IMR-90 (cell line): ENCODE results near the gene ATP2B2.

Source experiments
- BHLHE40 ChIP-seq: fragments of 150-350 bp; IDR thresholded peaks from 2 replicates; pipeline ENCODE4 v1.6.1; 2016; ENCODE audit warnings: mild to moderate bottlenecking, low read depth, low read length
- CEBPB ChIP-seq: IDR thresholded peaks from 2 replicates; pipeline ENCODE4 v1.6.1; 2012; ENCODE audit warnings: low read depth, low read length, improper control_type of control experiment
- FOS ChIP-seq: fragments of 150-350 bp; IDR thresholded peaks from 2 replicates; pipeline ENCODE4 v1.6.1; 2016; ENCODE audit warnings: low read depth, low read length
- MAFK ChIP-seq: IDR thresholded peaks from 2 replicates; pipeline ENCODE4 v1.6.1; 2012; ENCODE audit warnings: low read depth, low read length, improper control_type of control experiment
- MAZ ChIP-seq: IDR thresholded peaks from 2 replicates; pipeline ENCODE4 v1.6.1; 2012; ENCODE audit warnings: low read depth, mild to moderate bottlenecking, low read length, improper control_type of control experiment, moderate library complexity, borderline replicate concordance
- MXI1 ChIP-seq: IDR thresholded peaks from 2 replicates; pipeline ENCODE4 v1.6.1; 2012; ENCODE audit warnings: low read depth, mild to moderate bottlenecking, low read length, moderate library complexity, borderline replicate concordance
- POLR2A ChIP-seq: IDR thresholded peaks from 2 replicates; pipeline ENCODE4 v1.6.1; 2012; ENCODE audit warnings: mild to moderate bottlenecking, low read depth, low read length
- RAD21 ChIP-seq: IDR thresholded peaks from 2 replicates; pipeline ENCODE4 v1.6.1; 2012; ENCODE audit warnings: low read length, improper control_type of control experiment
- RCOR1 ChIP-seq: IDR thresholded peaks from 2 replicates; pipeline ENCODE4 v1.6.1; 2012; ENCODE audit warnings: mild to moderate bottlenecking, low read length, improper control_type of control experiment; ENCODE audit not compliant: insufficient replicate concordance
- RFX5 ChIP-seq: IDR thresholded peaks from 2 replicates; pipeline ENCODE4 v1.8.0; 2012; ENCODE audit warnings: low read depth, mild to moderate bottlenecking, low read length, moderate library complexity
- SMC3 ChIP-seq: fragments of 150-350 bp; IDR thresholded peaks from 2 replicates; pipeline ENCODE4 v1.6.1; 2016; ENCODE audit warnings: low read depth, mild to moderate bottlenecking, antibody characterized with exemption, low read length, moderate library complexity
- TF ChIP-seq, protein P1 (sequence below): conservative IDR thresholded peaks from 2 replicates; pipeline ENCODE4 v1.5.1; 2012; ENCODE audit warnings: mild to moderate bottlenecking, low read depth, low read length, improper control_type of control experiment
- TF ChIP-seq, protein P2 (sequence below): fragments of 150-350 bp; IDR thresholded peaks from 2 replicates; pipeline ENCODE4 v1.6.1; 2016; ENCODE audit warnings: low read depth, mild to moderate bottlenecking, low read length, moderate library complexity, borderline replicate concordance
- TF ChIP-seq, protein P3 (sequence below): fragments of 150-350 bp; IDR thresholded peaks from 2 replicates; pipeline ENCODE4 v1.6.1; 2017; ENCODE audit warnings: mild to moderate bottlenecking, antibody characterized with exemption, low read length, low read depth

DNA sequence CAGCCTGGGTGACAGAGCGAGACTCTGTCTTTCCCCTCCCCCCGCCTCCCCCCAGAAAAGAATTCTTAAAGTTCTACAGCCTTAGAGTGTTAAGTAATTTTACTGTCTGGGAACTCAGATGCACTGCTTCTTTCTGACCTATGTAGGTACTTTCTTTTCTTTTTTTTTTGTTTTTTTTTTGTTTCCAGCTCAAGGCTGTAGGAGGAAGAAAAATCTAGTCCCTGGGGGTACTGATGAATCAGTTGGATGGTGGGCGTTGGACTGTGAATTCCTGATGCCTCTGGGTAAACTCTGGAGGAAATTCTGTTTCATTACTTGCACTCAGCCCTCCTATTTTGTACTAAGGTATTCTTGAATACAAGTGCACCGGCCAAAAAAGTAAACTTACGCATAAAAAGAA lies 223.4 kb downstream of the ATP2B2 start:
- TF ChIP-seq, protein P1, sequence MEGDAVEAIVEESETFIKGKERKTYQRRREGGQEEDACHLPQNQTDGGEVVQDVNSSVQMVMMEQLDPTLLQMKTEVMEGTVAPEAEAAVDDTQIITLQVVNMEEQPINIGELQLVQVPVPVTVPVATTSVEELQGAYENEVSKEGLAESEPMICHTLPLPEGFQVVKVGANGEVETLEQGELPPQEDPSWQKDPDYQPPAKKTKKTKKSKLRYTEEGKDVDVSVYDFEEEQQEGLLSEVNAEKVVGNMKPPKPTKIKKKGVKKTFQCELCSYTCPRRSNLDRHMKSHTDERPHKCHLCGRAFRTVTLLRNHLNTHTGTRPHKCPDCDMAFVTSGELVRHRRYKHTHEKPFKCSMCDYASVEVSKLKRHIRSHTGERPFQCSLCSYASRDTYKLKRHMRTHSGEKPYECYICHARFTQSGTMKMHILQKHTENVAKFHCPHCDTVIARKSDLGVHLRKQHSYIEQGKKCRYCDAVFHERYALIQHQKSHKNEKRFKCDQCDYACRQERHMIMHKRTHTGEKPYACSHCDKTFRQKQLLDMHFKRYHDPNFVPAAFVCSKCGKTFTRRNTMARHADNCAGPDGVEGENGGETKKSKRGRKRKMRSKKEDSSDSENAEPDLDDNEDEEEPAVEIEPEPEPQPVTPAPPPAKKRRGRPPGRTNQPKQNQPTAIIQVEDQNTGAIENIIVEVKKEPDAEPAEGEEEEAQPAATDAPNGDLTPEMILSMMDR = no peak
- TF ChIP-seq, protein P2, sequence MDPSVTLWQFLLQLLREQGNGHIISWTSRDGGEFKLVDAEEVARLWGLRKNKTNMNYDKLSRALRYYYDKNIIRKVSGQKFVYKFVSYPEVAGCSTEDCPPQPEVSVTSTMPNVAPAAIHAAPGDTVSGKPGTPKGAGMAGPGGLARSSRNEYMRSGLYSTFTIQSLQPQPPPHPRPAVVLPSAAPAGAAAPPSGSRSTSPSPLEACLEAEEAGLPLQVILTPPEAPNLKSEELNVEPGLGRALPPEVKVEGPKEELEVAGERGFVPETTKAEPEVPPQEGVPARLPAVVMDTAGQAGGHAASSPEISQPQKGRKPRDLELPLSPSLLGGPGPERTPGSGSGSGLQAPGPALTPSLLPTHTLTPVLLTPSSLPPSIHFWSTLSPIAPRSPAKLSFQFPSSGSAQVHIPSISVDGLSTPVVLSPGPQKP = no peak
- TF ChIP-seq FOS (no peak), RFX5 (no peak), POLR2A (no peak), SMC3 (no peak), RAD21 (no peak), CEBPB (no peak), BHLHE40 (no peak), MAFK (no peak), MAZ (no peak), RCOR1 (no peak), MXI1 (no peak)
- TF ChIP-seq, protein P3, sequence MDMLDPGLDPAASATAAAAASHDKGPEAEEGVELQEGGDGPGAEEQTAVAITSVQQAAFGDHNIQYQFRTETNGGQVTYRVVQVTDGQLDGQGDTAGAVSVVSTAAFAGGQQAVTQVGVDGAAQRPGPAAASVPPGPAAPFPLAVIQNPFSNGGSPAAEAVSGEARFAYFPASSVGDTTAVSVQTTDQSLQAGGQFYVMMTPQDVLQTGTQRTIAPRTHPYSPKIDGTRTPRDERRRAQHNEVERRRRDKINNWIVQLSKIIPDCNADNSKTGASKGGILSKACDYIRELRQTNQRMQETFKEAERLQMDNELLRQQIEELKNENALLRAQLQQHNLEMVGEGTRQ = no peak
